HepG2 (cell line): Measurements from ENCODE around the gene NBPF3.

Experiments used
- CEBPB ChIP-seq: IDR thresholded peaks from 2 replicates; pipeline ENCODE4 v1.6.1; 2011; ENCODE audit warnings: low read depth, low read length, improper control_type of control experiment, borderline replicate concordance
- HOXA9 ChIP-seq: sonication (generic); formaldehyde crosslinking; IDR thresholded peaks from 2 replicates; pipeline ENCODE4 v1.8.1; 2022; ENCODE audit warnings: missing genetic modification reagents, mild to moderate bottlenecking, moderate library complexity, borderline replicate concordance
- MIER2 ChIP-seq: IDR thresholded peaks from 2 replicates; pipeline ENCODE4 v1.6.1; 2016; ENCODE audit warnings: missing biosample characterization, missing genetic modification reagents
- POLR2A ChIP-seq, 2 experiments: IDR thresholded peaks; 2 replicates each; pipeline ENCODE4 v1.6.1; 2011; ENCODE audit warnings: low read depth in 2 of 2, low read length in 2 of 2, mild to moderate bottlenecking in 1 of 2, moderate library complexity in 1 of 2; ENCODE audit not compliant: insufficient read depth in 1 of 2
- PRDM10 ChIP-seq: sonication (generic); formaldehyde crosslinking; IDR thresholded peaks from 2 replicates; pipeline ENCODE4 v1.4.0; 2020; ENCODE audit warnings: low read depth, missing genetic modification reagents

DNA sequence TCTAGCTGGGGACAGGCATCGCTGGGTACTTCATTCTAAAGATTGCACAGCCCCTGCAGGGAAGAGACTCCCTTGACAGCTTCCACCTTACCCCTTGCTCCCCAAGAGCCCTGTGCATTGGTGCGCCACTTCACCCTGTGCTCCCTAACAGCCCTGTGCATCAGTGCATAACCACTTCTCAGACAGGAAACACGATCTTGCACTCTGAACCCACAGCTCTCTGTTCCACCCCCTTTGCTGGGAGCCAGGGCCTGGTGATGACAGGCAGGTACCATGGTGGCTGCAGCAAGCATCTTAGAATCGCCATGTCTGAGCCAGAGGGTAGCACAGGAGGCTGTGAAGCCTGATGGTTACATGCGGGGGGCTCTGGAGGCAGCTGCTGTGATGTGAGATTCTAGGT, 74.3 kb downstream of the NBPF3 start:
- TF ChIP-seq HOXA9 (CRISPR knock-in tag) (no peak), POLR2A (IDR thresholded peaks at IDR 0.05; ENCODE audit: insufficient read depth in 1 of 2, low read depth in 2 of 2, low read length in 2 of 2) (no peak), CEBPB (no peak), PRDM10 (CRISPR knock-in tag) (no peak), MIER2 (no peak)
